ENCODE measurements around the gene LRRC75B.

- TF ChIP-seq, protein P1, sequence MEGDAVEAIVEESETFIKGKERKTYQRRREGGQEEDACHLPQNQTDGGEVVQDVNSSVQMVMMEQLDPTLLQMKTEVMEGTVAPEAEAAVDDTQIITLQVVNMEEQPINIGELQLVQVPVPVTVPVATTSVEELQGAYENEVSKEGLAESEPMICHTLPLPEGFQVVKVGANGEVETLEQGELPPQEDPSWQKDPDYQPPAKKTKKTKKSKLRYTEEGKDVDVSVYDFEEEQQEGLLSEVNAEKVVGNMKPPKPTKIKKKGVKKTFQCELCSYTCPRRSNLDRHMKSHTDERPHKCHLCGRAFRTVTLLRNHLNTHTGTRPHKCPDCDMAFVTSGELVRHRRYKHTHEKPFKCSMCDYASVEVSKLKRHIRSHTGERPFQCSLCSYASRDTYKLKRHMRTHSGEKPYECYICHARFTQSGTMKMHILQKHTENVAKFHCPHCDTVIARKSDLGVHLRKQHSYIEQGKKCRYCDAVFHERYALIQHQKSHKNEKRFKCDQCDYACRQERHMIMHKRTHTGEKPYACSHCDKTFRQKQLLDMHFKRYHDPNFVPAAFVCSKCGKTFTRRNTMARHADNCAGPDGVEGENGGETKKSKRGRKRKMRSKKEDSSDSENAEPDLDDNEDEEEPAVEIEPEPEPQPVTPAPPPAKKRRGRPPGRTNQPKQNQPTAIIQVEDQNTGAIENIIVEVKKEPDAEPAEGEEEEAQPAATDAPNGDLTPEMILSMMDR (IDR thresholded peaks at IDR 0.05; ENCODE audit: low read depth, low read length): no peak
- no peak for TF ChIP-seq POLR2A (IDR thresholded peaks at IDR 0.05; ENCODE audit: extremely low read depth, insufficient read length)
Observed at GRCh38 chr22:24580276-24580675, 12.6 kb downstream of the LRRC75B start.
